Measurements from ENCODE around the gene KAZN.

DNA sequence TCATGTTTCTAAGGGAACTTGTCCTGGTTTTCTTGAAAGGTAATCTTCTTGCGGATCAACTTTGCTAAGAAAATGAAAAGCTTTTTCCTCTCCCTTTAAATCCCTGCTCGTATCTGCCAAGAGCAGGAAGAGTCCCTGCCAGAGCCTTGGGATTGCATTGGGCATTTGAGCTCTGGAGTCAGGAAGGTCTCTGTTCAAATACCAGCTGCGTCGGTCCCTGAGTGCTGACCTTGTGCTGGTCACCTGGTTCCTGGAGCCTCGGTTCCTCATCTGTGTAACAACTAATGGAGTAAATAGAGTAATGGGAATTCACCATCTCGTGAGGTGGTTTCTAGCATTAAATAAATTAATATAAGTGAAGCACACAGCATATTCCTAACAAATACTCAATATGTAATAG, 280.5 kb downstream of the KAZN start:
- TF ChIP-seq GATA2 (IDR thresholded peaks at IDR 0.05; ENCODE audit: low read depth, low read length) (no peak), GATA3 (IDR thresholded peaks at IDR 0.05; ENCODE audit: low read depth, low read length) (no peak)

Data from SH-SY5Y (cell line).